HCT116 (cell line): Measurements from ENCODE around the gene MST1. TPM values are rescaled to one million over a fixed set of nuclear protein-coding genes. Genes with fewer than 3 reads are reported as not detected.
A peak's percentile ranks its signal among the peaks of the same experiment; 100 is the strongest.

Experiments used
- ATAC-seq: fragments of 200-7000 bp; cut with Tn5 transposase; 2 replicates; pipeline ENCODE4 v1.9.1; 2020; ENCODE audit warnings: mild to moderate bottlenecking, moderate library complexity
- BruUV-seq: library from RNA; stranded (reverse); fragments of 400-500 nt; replicated peaks from 2 replicates; lab custom pipeline; 2021; lab: Mats Ljungman, UMichigan
- CTCF ChIA-PET: fragments of 300-600 bp; sonication (Branson Sonifier 250); formaldehyde crosslinking; loops from one replicate; lab custom pipeline; 2021; ENCODE audit warnings: antibody characterized with exemption; lab: Charles Lee
- POLR2A ChIA-PET: fragments of 300-600, 350-600 bp; sonication (Branson Sonifier 250); formaldehyde crosslinking; loops from one replicate; lab custom pipeline; 2021; ENCODE audit warnings: antibody characterized with exemption; lab: Charles Lee
- RAD21 ChIA-PET, 2 experiments: fragments of 300-600 bp; sonication (Branson Sonifier 250); formaldehyde crosslinking; loops; one replicate each; lab custom pipeline; 2023; ENCODE audit warnings: low total read pairs in 2 of 2; ENCODE audit not compliant: uncharacterized antibody in 2 of 2, unreplicated experiment in 2 of 2, low non-redundant PET in 1 of 2; lab: Charles Lee
- DNase-seq: peaks from one replicate; pipeline ENCODE4 v3.0.0-alpha.2; 2010; ENCODE audit warnings: low read depth, low spot score
- H2AFZ ChIP-seq: fragments of 200-600 bp; shearing (Covaris generic), sonication (generic); 2 replicates; pipeline ENCODE4 v1.6.1; 2017; ENCODE audit warnings: low read depth, mixed run types, mixed read lengths, antibody characterized with exemption, low read length; ENCODE audit not compliant: poor library complexity, severe bottlenecking
- H3K27ac ChIP-seq: 2 replicates; pipeline ENCODE4 v1.5.1; 2012; ENCODE audit warnings: low read depth, low read length
- H3K27me3 ChIP-seq: fragments of 200-600 bp; sonication (generic); 2 replicates; pipeline ENCODE4 v1.6.1; 2016; ENCODE audit warnings: mixed run types, low read length, mixed read lengths; ENCODE audit not compliant: insufficient read depth
- H3K36me3 ChIP-seq, 2 experiments: fragments of 200-500 bp in 1 of 2; fragments of 200-600 bp in 1 of 2; sonication (Bioruptor generic) in 1 of 2; sonication (generic) in 1 of 2; 2 replicates each; pipeline versions ENCODE4 v1.5.1 to v1.6.1; 2014 to 2016; ENCODE audit warnings: low read length in 2 of 2, inconsistent platforms in 1 of 2, mixed read lengths in 1 of 2, mixed run types in 1 of 2; ENCODE audit not compliant: insufficient read depth in 2 of 2, control insufficient read depth in 1 of 2
- H3K4me1 ChIP-seq, 2 experiments: fragments of 200-600 bp in 1 of 2; sonication (generic) in 1 of 2; 2 replicates each; pipeline versions ENCODE4 v1.5.1 to v1.6.1; 2012 to 2017; ENCODE audit warnings: low read length in 2 of 2, inconsistent platforms in 1 of 2, mild to moderate bottlenecking in 1 of 2, mixed read lengths in 1 of 2, mixed run types in 1 of 2, moderate library complexity in 1 of 2; ENCODE audit not compliant: insufficient read depth in 2 of 2, control insufficient read depth in 1 of 2
- H3K4me2 ChIP-seq: fragments of 200-600 bp; sonication (generic); 2 replicates; pipeline ENCODE4 v1.6.1; 2017; ENCODE audit warnings: mixed run types, low read length, mixed read lengths
- H3K4me3 ChIP-seq, 2 experiments: fragments of 200-600 bp in 1 of 2; sonication (generic) in 1 of 2; replicated peaks in 1 of 2; 2 replicates each; pipeline ENCODE4 v1.5.1; 2011 to 2016; ENCODE audit warnings: low read length in 2 of 2, control low read depth in 1 of 2, low read depth in 1 of 2, mild to moderate bottlenecking in 1 of 2, mixed read lengths in 1 of 2, mixed run types in 1 of 2
- H3K79me2 ChIP-seq: fragments of 200-600 bp; sonication (generic); 2 replicates; pipeline ENCODE4 v1.6.1; 2017; ENCODE audit warnings: mild to moderate bottlenecking, mixed run types, low read length, moderate library complexity, mixed read lengths; ENCODE audit not compliant: insufficient read depth
- H3K9ac ChIP-seq: fragments of 200-600 bp; sonication (generic); 2 replicates; pipeline ENCODE4 v1.6.1; 2016; ENCODE audit warnings: low read length, mixed read lengths
- H3K9me2 ChIP-seq: fragments of 200-600 bp; sonication (generic), shearing (Covaris generic); 2 replicates; pipeline ENCODE4 v1.6.1; 2017; ENCODE audit warnings: mixed run types, mild to moderate bottlenecking, moderate library complexity; ENCODE audit not compliant: insufficient read depth
- H3K9me3 ChIP-seq, 2 experiments: fragments of 200-500 bp in 1 of 2; fragments of 200-600 bp in 1 of 2; sonication (Bioruptor generic) in 1 of 2; sonication (generic) in 1 of 2; 2 replicates each; pipeline ENCODE4 v1.6.1; 2014 to 2017; ENCODE audit warnings: low read length in 2 of 2, mixed read lengths in 2 of 2, inconsistent platforms in 1 of 2, low read depth in 1 of 2, mild to moderate bottlenecking in 1 of 2, mixed run types in 1 of 2, moderate library complexity in 1 of 2; ENCODE audit not compliant: control insufficient read depth in 1 of 2, insufficient read depth in 1 of 2
- H4K20me1 ChIP-seq: fragments of 200-600 bp; sonication (generic), shearing (Covaris generic); 2 replicates; pipeline ENCODE4 v1.6.1; 2017; ENCODE audit warnings: mixed run types, mild to moderate bottlenecking, moderate library complexity; ENCODE audit not compliant: insufficient read depth
- CEBPB ChIP-seq: IDR thresholded peaks from 2 replicates; pipeline ENCODE4 v1.6.1; 2012; ENCODE audit warnings: low read depth
- ELF1 ChIP-seq: IDR thresholded peaks from 2 replicates; pipeline ENCODE4 v1.6.1; 2012; ENCODE audit warnings: low read depth, borderline replicate concordance
- EZH2 ChIP-seq: fragments of 200-600 bp; sonication (generic); IDR thresholded peaks from 2 replicates; pipeline ENCODE4 v1.6.1; 2017; ENCODE audit warnings: antibody characterized with exemption, mixed run types
- JUND ChIP-seq: IDR thresholded peaks from 2 replicates; pipeline ENCODE4 v1.6.1; 2012
- MAX ChIP-seq: IDR thresholded peaks from 2 replicates; pipeline ENCODE4 v1.6.1; 2012
- POLR2A ChIP-seq: IDR thresholded peaks from 2 replicates; pipeline ENCODE4 v1.7.0; 2011; ENCODE audit warnings: borderline replicate concordance; ENCODE audit not compliant: insufficient read depth, insufficient read length; ENCODE audit errors: extremely low read depth
- SIN3A ChIP-seq: IDR thresholded peaks from 2 replicates; pipeline ENCODE4 v1.6.1; 2012; ENCODE audit warnings: low read depth
- SP1 ChIP-seq: IDR thresholded peaks from 2 replicates; pipeline ENCODE4 v1.6.1; 2012; ENCODE audit warnings: low read depth
- SRF ChIP-seq: IDR thresholded peaks from 2 replicates; pipeline ENCODE4 v1.6.1; 2012; ENCODE audit warnings: low read depth
- YY1 ChIP-seq: IDR thresholded peaks from 2 replicates; pipeline ENCODE4 v1.6.1; 2011; ENCODE audit warnings: low read length, low read depth, moderate library complexity, mild to moderate bottlenecking; ENCODE audit not compliant: insufficient replicate concordance; ENCODE audit errors: extremely low read depth
- ZNF274 ChIP-seq: fragments of 200-500 bp; sonication (Bioruptor generic); IDR thresholded peaks from 2 replicates; pipeline ENCODE4 v1.6.1; 2014; ENCODE audit warnings: mild to moderate bottlenecking, low read depth, low read length, inconsistent platforms
- intact Hi-C: fragments of 100-400 bp; cut with micrococcal nuclease; formaldehyde crosslinking; loops from 2 replicates; pipeline ENCODE4 v1.10.0; 2022
- total RNA-seq: library from RNA; stranded (reverse); gene quantifications from one replicate; pipeline ENCODE4 v1.2.1, GENCODE V29; 2021; ENCODE audit not compliant: unreplicated experiment
- TF ChIP-seq, protein P1 (sequence below): IDR thresholded peaks from 2 replicates; pipeline ENCODE4 v1.6.1; 2011; ENCODE audit warnings: mild to moderate bottlenecking, low read length, moderate library complexity; ENCODE audit not compliant: insufficient replicate concordance; ENCODE audit errors: extremely low read depth
- TF ChIP-seq, protein P2 (sequence below): IDR thresholded peaks from 2 replicates; pipeline ENCODE4 v1.6.1; 2012
- TF ChIP-seq, protein P3 (sequence below), 3 experiments: fragments of 200-600 bp in 1 of 3; sonication (generic) in 1 of 3; IDR thresholded peaks in 2 of 3; conservative IDR thresholded peaks in 1 of 3; 2 replicates each; pipeline ENCODE4 v1.5.1; 2012 to 2017; ENCODE audit warnings: low read depth in 2 of 3, low read length in 2 of 3, antibody characterized with exemption in 1 of 3, borderline replicate concordance in 1 of 3, control low read depth in 1 of 3, mild to moderate bottlenecking in 1 of 3, mixed read lengths in 1 of 3, mixed run types in 1 of 3, moderate library complexity in 1 of 3; ENCODE audit not compliant: insufficient read depth in 1 of 3

Gene MST1
- total RNA-seq, 1 experiment from 2014 or later: 15.4 TPM

DNA sequence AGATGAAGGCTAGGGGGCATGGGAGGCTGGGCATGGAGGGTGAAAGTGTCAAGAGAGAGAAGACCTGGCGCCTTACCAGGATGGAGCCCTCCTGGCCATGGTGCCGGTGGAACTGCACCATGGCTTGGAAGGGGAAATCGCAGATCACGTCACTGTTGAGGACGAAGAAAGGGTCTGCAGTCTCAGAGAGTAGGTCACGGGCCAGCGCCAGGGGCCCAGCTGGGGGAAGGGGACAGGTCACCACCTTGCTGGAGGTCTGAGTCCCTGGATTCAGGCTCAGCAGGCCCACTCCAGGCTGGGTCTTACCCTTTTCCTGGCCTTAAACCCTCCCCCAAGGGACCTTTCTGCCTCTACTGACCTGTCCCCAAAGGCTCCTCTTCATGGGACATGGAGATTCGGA is 33.6 kb upstream of the MST1 start:
- Histone ChIP-seq H3K9ac (peak overlapping the region; percentile 99), H3K79me2 (peaks cover 18% of the 10 kb centered on the region), H3K4me2 (peak overlapping the region; percentile 92), H3K9me3 (no peaks in the 10 kb centered on the region), H4K20me1 (no peaks in the 10 kb centered on the region), H2AFZ (no peak overlapping the region), H3K4me1 (peaks cover 13 to 37% of the 10 kb centered on the region in 2 experiments; a peak in 3 of 4 replicates), H3K9me2 (no peaks in the 10 kb centered on the region), H3K27me3 (no peaks in the 10 kb centered on the region), H3K27ac (peak overlapping the region; percentile 92), H3K4me3 (peak overlapping the region; percentile 95), H3K36me3 (peaks cover 4 to 27% of the 10 kb centered on the region in 2 experiments; a peak in 2 of 4 replicates)
- CTCF ChIA-PET: no interaction called here
- no peak for TF ChIP-seq ZNF274
- no peak for ATAC-seq
- no TSS peak for BruUV-seq
- intact Hi-C loops: loop anchor here (5.0 kb wide), 1 partner anchor 114 kb away; no protein-coding TSS in a partner anchor
- RAD21 ChIA-PET: interaction anchor here in 1 of 2 experiments (0.7 kb wide), 1 partner anchor 140 kb away, joined by 3 read pairs; no protein-coding TSS in a partner anchor
- POLR2A ChIA-PET: interaction anchor here (0.6 kb wide), 1 partner anchor 183 kb away, joined by 3 read pairs; no protein-coding TSS in a partner anchor
- DNase-seq: no peak

- BruUV-seq: no TSS peak
- Histone ChIP-seq H3K27me3 (no peaks in the 10 kb centered on the region), H3K9me2 (no peaks in the 10 kb centered on the region), H3K4me2 (peak overlapping the region; percentile 92), H3K79me2 (peaks cover 18% of the 10 kb centered on the region), H3K4me1 (peaks cover 13 to 37% of the 10 kb centered on the region in 2 experiments; a peak in 3 of 4 replicates), H3K36me3 (peaks cover 3 to 24% of the 10 kb centered on the region in 2 experiments; a peak in 2 of 4 replicates), H3K27ac (peak overlapping the region; percentile 92; the same call in 1 of the 2 replicates), H3K4me3 (peak overlapping the region; percentile 95), H3K9ac (peak overlapping the region; percentile 99), H3K9me3 (no peaks in the 10 kb centered on the region), H4K20me1 (no peaks in the 10 kb centered on the region), H2AFZ (no peak overlapping the region)
- ChIA-PET POLR2A (no interaction called here), CTCF (no interaction called here), RAD21 (no interaction called here)
- ATAC-seq (no peak), DNase-seq (no peak)
- intact Hi-C loops: loop anchor here (5.0 kb wide), 1 partner anchor 115 kb away; no protein-coding TSS in a partner anchor
- TF ChIP-seq SIN3A: no peak
- TF ChIP-seq, protein P1, sequence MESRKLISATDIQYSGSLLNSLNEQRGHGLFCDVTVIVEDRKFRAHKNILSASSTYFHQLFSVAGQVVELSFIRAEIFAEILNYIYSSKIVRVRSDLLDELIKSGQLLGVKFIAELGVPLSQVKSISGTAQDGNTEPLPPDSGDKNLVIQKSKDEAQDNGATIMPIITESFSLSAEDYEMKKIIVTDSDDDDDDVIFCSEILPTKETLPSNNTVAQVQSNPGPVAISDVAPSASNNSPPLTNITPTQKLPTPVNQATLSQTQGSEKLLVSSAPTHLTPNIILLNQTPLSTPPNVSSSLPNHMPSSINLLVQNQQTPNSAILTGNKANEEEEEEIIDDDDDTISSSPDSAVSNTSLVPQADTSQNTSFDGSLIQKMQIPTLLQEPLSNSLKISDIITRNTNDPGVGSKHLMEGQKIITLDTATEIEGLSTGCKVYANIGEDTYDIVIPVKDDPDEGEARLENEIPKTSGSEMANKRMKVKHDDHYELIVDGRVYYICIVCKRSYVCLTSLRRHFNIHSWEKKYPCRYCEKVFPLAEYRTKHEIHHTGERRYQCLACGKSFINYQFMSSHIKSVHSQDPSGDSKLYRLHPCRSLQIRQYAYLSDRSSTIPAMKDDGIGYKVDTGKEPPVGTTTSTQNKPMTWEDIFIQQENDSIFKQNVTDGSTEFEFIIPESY: no peak
- TF ChIP-seq YY1: no peak
- no peak for TF ChIP-seq SP1
- TF ChIP-seq, protein P2, sequence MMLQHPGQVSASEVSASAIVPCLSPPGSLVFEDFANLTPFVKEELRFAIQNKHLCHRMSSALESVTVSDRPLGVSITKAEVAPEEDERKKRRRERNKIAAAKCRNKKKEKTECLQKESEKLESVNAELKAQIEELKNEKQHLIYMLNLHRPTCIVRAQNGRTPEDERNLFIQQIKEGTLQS: no peak
- TF ChIP-seq ZNF274: no peak
- no peak for TF ChIP-seq SRF
- TF ChIP-seq EZH2: no peak
- no peak for TF ChIP-seq POLR2A
- TF ChIP-seq, protein P3, sequence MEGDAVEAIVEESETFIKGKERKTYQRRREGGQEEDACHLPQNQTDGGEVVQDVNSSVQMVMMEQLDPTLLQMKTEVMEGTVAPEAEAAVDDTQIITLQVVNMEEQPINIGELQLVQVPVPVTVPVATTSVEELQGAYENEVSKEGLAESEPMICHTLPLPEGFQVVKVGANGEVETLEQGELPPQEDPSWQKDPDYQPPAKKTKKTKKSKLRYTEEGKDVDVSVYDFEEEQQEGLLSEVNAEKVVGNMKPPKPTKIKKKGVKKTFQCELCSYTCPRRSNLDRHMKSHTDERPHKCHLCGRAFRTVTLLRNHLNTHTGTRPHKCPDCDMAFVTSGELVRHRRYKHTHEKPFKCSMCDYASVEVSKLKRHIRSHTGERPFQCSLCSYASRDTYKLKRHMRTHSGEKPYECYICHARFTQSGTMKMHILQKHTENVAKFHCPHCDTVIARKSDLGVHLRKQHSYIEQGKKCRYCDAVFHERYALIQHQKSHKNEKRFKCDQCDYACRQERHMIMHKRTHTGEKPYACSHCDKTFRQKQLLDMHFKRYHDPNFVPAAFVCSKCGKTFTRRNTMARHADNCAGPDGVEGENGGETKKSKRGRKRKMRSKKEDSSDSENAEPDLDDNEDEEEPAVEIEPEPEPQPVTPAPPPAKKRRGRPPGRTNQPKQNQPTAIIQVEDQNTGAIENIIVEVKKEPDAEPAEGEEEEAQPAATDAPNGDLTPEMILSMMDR (IDR thresholded peaks at IDR 0.05 in 2 of 3, conservative IDR thresholded peaks at IDR 0.05 in 1 of 3; ENCODE audit: borderline replicate concordance in 1 of 3, insufficient read depth in 1 of 3, low read depth in 2 of 3, low read length in 2 of 3): no peak
- no peak for TF ChIP-seq ELF1
- TF ChIP-seq MAX: no peak
- TF ChIP-seq JUND: no peak
- no peak for TF ChIP-seq CEBPB
Observed at GRCh38 chr3:49721896-49722781, 32.9 kb upstream of the MST1 start.
